ENCODE data around the gene PPP2R5D.
"Not testable (repeated sequence)": the region's sequence is repeated elsewhere in the genome, so short reads cannot be mapped to it uniquely, and the experiment has no call there.

PPP2R5D gene

GRCh38 chr6:42938987-42939809, 45.2 kb upstream of the PPP2R5D start:
- H3K27ac Mint-ChIP-seq = no peak overlapping the region
- no peak for TF ChIP-seq CTCF (IDR thresholded peaks at IDR 0.05; ENCODE audit: unreplicated experiment in 3 of 3)
- H3K9me3 Mint-ChIP-seq = no peaks in the 10 kb centered on the region
- H3K27me3 Mint-ChIP-seq (ENCODE audit: low read depth) = peaks cover 4% of the 10 kb centered on the region
- no peaks in the 10 kb centered on the region for H3K4me1 Mint-ChIP-seq
- no peak overlapping the region for H3K4me3 Mint-ChIP-seq
- H3K36me3 Mint-ChIP-seq (ENCODE audit: low read depth) = peaks cover 47% of the 10 kb centered on the region

- Mint-ChIP-seq H3K27ac (no peak overlapping the region), H3K4me1 (no peaks in the 10 kb centered on the region), H3K36me3 (ENCODE audit: low read depth) (peaks cover 46% of the 10 kb centered on the region), H3K27me3 (ENCODE audit: low read depth) (peaks cover 4% of the 10 kb centered on the region), H3K9me3 (no peaks in the 10 kb centered on the region), H3K4me3 (no peak overlapping the region)
- TF ChIP-seq CTCF (IDR thresholded peaks at IDR 0.05; ENCODE audit: unreplicated experiment in 3 of 3) = no peak
Measured at GRCh38 chr6:42939810-42940167, 44.6 kb upstream of the PPP2R5D start.

- Mint-ChIP-seq H3K9me3 (no peaks in the 10 kb centered on the region), H3K4me1 (no peaks in the 10 kb centered on the region), H3K27ac (no peak overlapping the region), H3K27me3 (ENCODE audit: low read depth) (peaks cover 4% of the 10 kb centered on the region), H3K4me3 (no peak overlapping the region), H3K36me3 (ENCODE audit: low read depth) (peaks cover 41% of the 10 kb centered on the region)
- no peak for TF ChIP-seq CTCF (IDR thresholded peaks at IDR 0.05; ENCODE audit: unreplicated experiment in 3 of 3)
Measured at GRCh38 chr6:42940493-42941045, 43.8 kb upstream of the PPP2R5D start.

- peaks cover 37% of the 10 kb centered on the region for H3K36me3 Mint-ChIP-seq (ENCODE audit: low read depth)
- H3K4me3 Mint-ChIP-seq; H3K27ac Mint-ChIP-seq; H3K4me1 Mint-ChIP-seq; H3K27me3 Mint-ChIP-seq (ENCODE audit: low read depth); H3K9me3 Mint-ChIP-seq: not testable (repeated sequence)
Measured at GRCh38 chr6:42941356-42941755, 43.0 kb upstream of the PPP2R5D start.

GRCh38 chr6:42942444-42942843, 41.9 kb upstream of the PPP2R5D start:
- no peak for TF ChIP-seq CTCF (IDR thresholded peaks at IDR 0.05; ENCODE audit: unreplicated experiment in 3 of 3)
- H3K36me3 Mint-ChIP-seq (ENCODE audit: low read depth) = peaks cover 29% of the 10 kb centered on the region
- peaks cover 4% of the 10 kb centered on the region for H3K27me3 Mint-ChIP-seq (ENCODE audit: low read depth)
- no peaks in the 10 kb centered on the region for H3K9me3 Mint-ChIP-seq
- no peak overlapping the region for H3K27ac Mint-ChIP-seq
- H3K4me1 Mint-ChIP-seq = no peaks in the 10 kb centered on the region
- H3K4me3 Mint-ChIP-seq = no peak overlapping the region

GRCh38 chr6:42947950-42948349, 36.4 kb upstream of the PPP2R5D start:
- TF ChIP-seq CTCF (IDR thresholded peaks at IDR 0.05; ENCODE audit: unreplicated experiment in 3 of 3) = no peak
- Mint-ChIP-seq H3K36me3 (ENCODE audit: low read depth) (peaks cover 16% of the 10 kb centered on the region), H3K4me3 (no peak overlapping the region), H3K9me3 (no peaks in the 10 kb centered on the region), H3K27ac (no peak overlapping the region), H3K27me3 (ENCODE audit: low read depth) (no peaks in the 10 kb centered on the region), H3K4me1 (no peaks in the 10 kb centered on the region)
